AG04450 (cell line): ENCODE data around the gene QPRT. TPM values are rescaled to one million over a fixed set of nuclear protein-coding genes. Genes with fewer than 3 reads are reported as not detected.

Experiments used
- CTCF ChIA-PET: fragments of 300-600, 350-600 bp; formaldehyde crosslinking; extraction: SDS; loops from one replicate; lab custom pipeline; 2022; ENCODE audit warnings: antibody characterized with exemption, inconsistent platforms; lab: Charles Lee
- POLR2A ChIA-PET: fragments of 350-600 bp; formaldehyde crosslinking; extraction: SDS; loops from one replicate; lab custom pipeline; 2021; ENCODE audit warnings: antibody characterized with exemption, inconsistent platforms; lab: Yijun Ruan, JAX
- DNase-seq: peaks from one replicate; pipeline ENCODE4 v3.0.0-alpha.2; 2011; ENCODE audit warnings: low read depth, low spot score
- H3K27ac ChIP-seq: one replicate; pipeline ENCODE4 v1.5.1; 2012; ENCODE audit warnings: low read depth, low read length, control low read depth
- H3K27me3 ChIP-seq: one replicate; pipeline ENCODE4 v1.6.0; 2012; ENCODE audit warnings: low read length; ENCODE audit not compliant: control insufficient read depth, insufficient read depth
- H3K4me3 ChIP-seq: 2 replicates; pipeline ENCODE4 v1.5.1; 2011; ENCODE audit warnings: mild to moderate bottlenecking, low read depth, low read length, control low read depth
- H3K9me3 ChIP-seq: 2 replicates; pipeline ENCODE4 v1.5.1; 2012; ENCODE audit warnings: low read length; ENCODE audit not compliant: control insufficient read depth, insufficient read depth
- CTCF ChIP-seq: IDR thresholded peaks from 2 replicates; pipeline ENCODE4 v1.5.1; 2011; ENCODE audit warnings: low read depth, low read length, control low read depth, inconsistent platforms
- polyA plus RNA-seq: library from polyadenylated mRNA; depleted of rRNA; stranded (reverse); fragments of >200 nt; gene quantifications from 2 replicates; pipeline ENCODE4 v1.2.3, GENCODE V29; 2011

Gene QPRT
- polyA plus RNA-seq, 1 experiment: 16.0 TPM

- Histone ChIP-seq H3K4me3 (no peak overlapping the region), H3K9me3 (no peaks in the 10 kb centered on the region), H3K27ac (no peak overlapping the region), H3K27me3 (peaks cover 15% of the 10 kb centered on the region)
- CTCF ChIA-PET: no interaction called here
- DNase-seq: no peak
- POLR2A ChIA-PET: no interaction called here
- no peak for TF ChIP-seq CTCF
Measured at GRCh38 chr16:29668267-29668666, 10.7 kb upstream of the QPRT start.

GRCh38 chr16:29673501-29673900, 5.5 kb upstream of the QPRT start:
- TF ChIP-seq CTCF: no peak
- ChIA-PET POLR2A (no interaction called here), CTCF (interaction anchor here (0.6 kb wide), 1 partner anchor 117 kb away, joined by 3 read pairs; the partner anchor contains the start of gene KIF22)

GRCh38 chr16:29674188-29674587, 4.8 kb upstream of the QPRT start:
- no peaks in the 10 kb centered on the region for H3K27me3 ChIP-seq
- CTCF ChIA-PET: no interaction called here
- DNase-seq: no peak
- H3K4me3 ChIP-seq: no peak overlapping the region
- no peaks in the 10 kb centered on the region; the same call in 1 of the 2 replicates for H3K9me3 ChIP-seq
- H3K27ac ChIP-seq: no peak overlapping the region
- TF ChIP-seq CTCF: no peak
- POLR2A ChIA-PET: no interaction called here

More at GRCh38 chr16:29673501-29673900, 5.5 kb upstream of the QPRT start:
- no peaks in the 10 kb centered on the region for H3K27me3 ChIP-seq
- no peak overlapping the region for H3K27ac ChIP-seq
- H3K9me3 ChIP-seq: no peaks in the 10 kb centered on the region; the same call in 1 of the 2 replicates
- H3K4me3 ChIP-seq: no peak overlapping the region
- DNase-seq: no peak

- Histone ChIP-seq H3K4me3 (no peak overlapping the region), H3K27ac (no peak overlapping the region), H3K9me3 (no peaks in the 10 kb centered on the region; the same call in 1 of the 2 replicates), H3K27me3 (no peaks in the 10 kb centered on the region)
- ChIA-PET POLR2A (interaction anchor here (0.7 kb wide), 1 partner anchor 299 kb away, joined by 5 read pairs; no protein-coding TSS in a partner anchor), CTCF (interaction anchor here (0.9 to 1.1 kb wide), 2 partner anchors 15 to 25 kb away, joined by 5 to 6 read pairs; no protein-coding TSS in a partner anchor)
- DNase-seq: no peak
- no peak for TF ChIP-seq CTCF
Measured at GRCh38 chr16:29675811-29676643, 3.0 kb upstream of the QPRT start.
